ENCODE measurements around the gene COL4A2.

DNA sequence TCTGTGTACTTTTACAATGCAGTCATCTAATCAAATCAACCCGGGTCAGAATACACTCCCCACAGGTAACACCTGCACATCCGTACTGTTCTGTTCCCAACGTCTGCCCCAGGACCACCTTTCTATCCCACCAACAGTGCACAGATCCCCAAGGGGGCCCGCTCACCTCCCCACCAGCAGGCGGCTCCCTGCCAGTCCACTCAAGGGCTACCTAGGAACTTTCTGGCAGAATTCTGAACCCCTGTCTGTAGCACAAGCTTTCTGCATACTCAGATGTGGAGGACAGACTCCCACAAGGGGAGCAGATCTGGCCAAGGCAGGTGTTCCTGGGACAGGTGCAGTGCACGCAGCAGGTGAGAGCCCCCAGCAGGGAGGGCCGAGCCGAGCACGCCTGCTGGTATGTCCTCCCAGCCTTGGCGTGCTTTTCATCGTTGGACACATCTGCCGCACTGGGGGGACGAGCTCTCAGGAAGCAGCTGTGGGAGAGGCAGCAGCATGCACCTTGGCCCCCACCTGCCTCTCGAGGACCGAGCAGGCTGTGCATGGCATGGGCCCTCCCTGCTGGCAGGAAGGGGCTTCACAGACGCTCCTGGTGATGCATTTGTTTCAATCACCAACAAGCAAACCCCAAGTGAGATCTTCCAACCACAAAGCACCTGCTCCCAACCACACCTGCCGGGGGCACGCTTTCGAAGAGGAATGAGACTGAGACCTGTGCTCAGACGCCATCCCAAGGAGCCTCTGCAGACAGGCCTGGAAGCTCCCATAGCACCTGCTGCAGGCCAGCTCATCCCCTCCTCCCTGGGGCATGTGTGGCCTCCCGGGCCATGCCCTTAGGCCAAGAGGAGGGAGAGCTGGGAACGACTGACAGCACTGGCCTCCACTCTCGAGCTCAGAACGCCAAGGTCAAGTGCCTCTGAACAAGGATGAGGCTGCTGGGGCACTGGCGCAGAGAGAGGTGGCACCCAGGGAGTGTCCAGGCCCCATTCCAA lies 218.5 kb downstream of the COL4A2 start:
- TF ChIP-seq EZH2 (IDR thresholded peaks at IDR 0.05; ENCODE audit: borderline replicate concordance, low read length), result no peak
- TF ChIP-seq, protein P1, sequence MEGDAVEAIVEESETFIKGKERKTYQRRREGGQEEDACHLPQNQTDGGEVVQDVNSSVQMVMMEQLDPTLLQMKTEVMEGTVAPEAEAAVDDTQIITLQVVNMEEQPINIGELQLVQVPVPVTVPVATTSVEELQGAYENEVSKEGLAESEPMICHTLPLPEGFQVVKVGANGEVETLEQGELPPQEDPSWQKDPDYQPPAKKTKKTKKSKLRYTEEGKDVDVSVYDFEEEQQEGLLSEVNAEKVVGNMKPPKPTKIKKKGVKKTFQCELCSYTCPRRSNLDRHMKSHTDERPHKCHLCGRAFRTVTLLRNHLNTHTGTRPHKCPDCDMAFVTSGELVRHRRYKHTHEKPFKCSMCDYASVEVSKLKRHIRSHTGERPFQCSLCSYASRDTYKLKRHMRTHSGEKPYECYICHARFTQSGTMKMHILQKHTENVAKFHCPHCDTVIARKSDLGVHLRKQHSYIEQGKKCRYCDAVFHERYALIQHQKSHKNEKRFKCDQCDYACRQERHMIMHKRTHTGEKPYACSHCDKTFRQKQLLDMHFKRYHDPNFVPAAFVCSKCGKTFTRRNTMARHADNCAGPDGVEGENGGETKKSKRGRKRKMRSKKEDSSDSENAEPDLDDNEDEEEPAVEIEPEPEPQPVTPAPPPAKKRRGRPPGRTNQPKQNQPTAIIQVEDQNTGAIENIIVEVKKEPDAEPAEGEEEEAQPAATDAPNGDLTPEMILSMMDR (IDR thresholded peaks at IDR 0.05; ENCODE audit: low read length), result no peak; the same call in 1 of the 2 replicates
